Peyer's patch (tissue), 4 donors: Measurements from ENCODE around the gene MAP2K4.

ENCODE experiments used
- POLR2A ChIP-seq, 2 donors: fragments of 450-650 bp; IDR thresholded peaks; one replicate each; pipeline ENCODE4 v1.5.1; 2017; ENCODE audit warnings: antibody characterized with exemption in 2 of 2, mild to moderate bottlenecking in 2 of 2, moderate library complexity in 2 of 2
- TF ChIP-seq, protein P1 (sequence below), 6 experiments: fragments of 450-650 bp in 4 of 6; fragments of 200-600 bp in 2 of 6; sonication (generic) in 1 of 6; IDR thresholded peaks; one replicate each; pipeline ENCODE4 v1.5.1; 2017 to 2019; ENCODE audit warnings: antibody characterized with exemption in 6 of 6, mild to moderate bottlenecking in 3 of 6, moderate library complexity in 1 of 6

DNA sequence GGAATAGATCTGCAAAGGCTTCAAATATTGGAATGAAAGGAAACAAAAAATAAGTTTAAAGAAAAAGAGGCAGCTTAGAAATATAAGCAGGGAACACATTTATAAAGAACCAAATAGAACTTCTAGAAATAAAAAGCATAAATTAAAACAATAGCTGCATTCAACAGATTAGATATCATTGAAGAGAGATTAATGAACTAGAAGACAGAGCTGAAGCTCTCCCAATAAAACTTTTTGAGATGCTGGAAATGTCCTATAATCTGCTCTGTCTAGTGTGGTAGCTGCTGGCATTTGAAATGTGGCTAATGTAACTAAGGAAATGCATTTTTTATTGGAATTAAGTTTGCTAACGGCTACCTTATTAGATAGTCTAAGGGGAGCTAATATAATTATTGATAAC, 115.6 kb downstream of the MAP2K4 start:
- TF ChIP-seq, protein P1, sequence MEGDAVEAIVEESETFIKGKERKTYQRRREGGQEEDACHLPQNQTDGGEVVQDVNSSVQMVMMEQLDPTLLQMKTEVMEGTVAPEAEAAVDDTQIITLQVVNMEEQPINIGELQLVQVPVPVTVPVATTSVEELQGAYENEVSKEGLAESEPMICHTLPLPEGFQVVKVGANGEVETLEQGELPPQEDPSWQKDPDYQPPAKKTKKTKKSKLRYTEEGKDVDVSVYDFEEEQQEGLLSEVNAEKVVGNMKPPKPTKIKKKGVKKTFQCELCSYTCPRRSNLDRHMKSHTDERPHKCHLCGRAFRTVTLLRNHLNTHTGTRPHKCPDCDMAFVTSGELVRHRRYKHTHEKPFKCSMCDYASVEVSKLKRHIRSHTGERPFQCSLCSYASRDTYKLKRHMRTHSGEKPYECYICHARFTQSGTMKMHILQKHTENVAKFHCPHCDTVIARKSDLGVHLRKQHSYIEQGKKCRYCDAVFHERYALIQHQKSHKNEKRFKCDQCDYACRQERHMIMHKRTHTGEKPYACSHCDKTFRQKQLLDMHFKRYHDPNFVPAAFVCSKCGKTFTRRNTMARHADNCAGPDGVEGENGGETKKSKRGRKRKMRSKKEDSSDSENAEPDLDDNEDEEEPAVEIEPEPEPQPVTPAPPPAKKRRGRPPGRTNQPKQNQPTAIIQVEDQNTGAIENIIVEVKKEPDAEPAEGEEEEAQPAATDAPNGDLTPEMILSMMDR (IDR thresholded peaks at IDR 0.05): no peak
- no peak for TF ChIP-seq POLR2A (IDR thresholded peaks at IDR 0.05)
